Left ventricle myocardium inferior (tissue), 1 donor: ENCODE measurements around the gene CCDC70. TPM values are rescaled to one million over a fixed set of nuclear protein-coding genes. Genes with fewer than 3 reads are reported as not detected.
"Not testable (repeated sequence)": the region's sequence is repeated elsewhere in the genome, so short reads cannot be mapped to it uniquely, and the experiment has no call there.

Experiments
- DNase-seq: peaks from one replicate; pipeline ENCODE4 v3.0.0-alpha.2; 2020
- H3K27ac ChIP-seq: fragments of 200-600 bp; replicated peaks from 2 replicates; pipeline ENCODE4 v1.8.0; 2021
- H3K27me3 ChIP-seq: fragments of 200-600 bp; 2 replicates; pipeline ENCODE4 v1.8.0; 2021; ENCODE audit warnings: low read depth
- H3K36me3 ChIP-seq: fragments of 200-600 bp; 2 replicates; pipeline ENCODE4 v1.8.0; 2021
- H3K4me1 ChIP-seq: fragments of 200-600 bp; 2 replicates; pipeline ENCODE4 v1.8.0; 2021
- H3K4me3 ChIP-seq: fragments of 200-600 bp; 2 replicates; pipeline ENCODE4 v1.8.0; 2021; ENCODE audit warnings: mild to moderate bottlenecking, moderate library complexity
- H3K9me3 ChIP-seq: fragments of 200-600 bp; replicated peaks from 2 replicates; pipeline ENCODE4 v1.8.0; 2021
- intact Hi-C: fragments of 100-400 bp; cut with micrococcal nuclease; formaldehyde crosslinking; loops from one replicate; pipeline ENCODE4 v1.11.0; 2022
- total RNA-seq: library from RNA; stranded (reverse); fragmentation: NEBNext Ultra II Directional; extraction: Animal tissue kit (Norgen Biotek cat#: 25700); gene quantifications from one replicate; pipeline ENCODE4 v1.2.1, GENCODE V29; 2021
- TF ChIP-seq, protein P1 (sequence below): fragments of 200-600 bp; IDR thresholded peaks from 2 replicates; pipeline ENCODE4 v1.8.0; 2021; ENCODE audit warnings: antibody characterized with exemption, mild to moderate bottlenecking, borderline replicate concordance
- donor health status: DM: no; HTN: yes; CAD: no; lungs with severe emphysema.

CCDC70 gene
- total RNA-seq, 1 donor from 2014 or later = not detected

DNA sequence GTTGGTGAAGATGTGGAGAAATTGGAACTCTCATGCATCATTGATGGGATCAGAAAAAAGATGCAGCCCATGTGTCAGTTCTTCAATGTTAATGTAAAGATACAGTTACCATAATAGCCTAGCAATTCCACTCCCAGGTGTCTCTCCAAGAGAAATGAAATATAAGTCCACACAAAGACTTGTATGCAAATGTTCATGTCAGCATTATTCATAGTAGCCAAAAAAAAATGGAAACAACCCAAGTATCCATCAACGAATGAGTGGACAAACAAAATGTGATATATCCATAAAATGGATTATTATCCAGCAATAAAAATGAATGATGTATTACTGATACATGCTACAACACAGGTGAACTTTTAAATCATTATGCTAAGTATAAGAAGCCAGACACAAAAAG is 38.7 kb downstream of the CCDC70 start:
- Histone ChIP-seq H3K27ac (no peak overlapping the region), H3K4me1 (no peaks in the 10 kb centered on the region), H3K36me3 (no peaks in the 10 kb centered on the region), H3K9me3 (no peaks in the 10 kb centered on the region), H3K27me3 (no peaks in the 10 kb centered on the region), H3K4me3 (no peak overlapping the region)
- DNase-seq = no peak
- TF ChIP-seq, protein P1, sequence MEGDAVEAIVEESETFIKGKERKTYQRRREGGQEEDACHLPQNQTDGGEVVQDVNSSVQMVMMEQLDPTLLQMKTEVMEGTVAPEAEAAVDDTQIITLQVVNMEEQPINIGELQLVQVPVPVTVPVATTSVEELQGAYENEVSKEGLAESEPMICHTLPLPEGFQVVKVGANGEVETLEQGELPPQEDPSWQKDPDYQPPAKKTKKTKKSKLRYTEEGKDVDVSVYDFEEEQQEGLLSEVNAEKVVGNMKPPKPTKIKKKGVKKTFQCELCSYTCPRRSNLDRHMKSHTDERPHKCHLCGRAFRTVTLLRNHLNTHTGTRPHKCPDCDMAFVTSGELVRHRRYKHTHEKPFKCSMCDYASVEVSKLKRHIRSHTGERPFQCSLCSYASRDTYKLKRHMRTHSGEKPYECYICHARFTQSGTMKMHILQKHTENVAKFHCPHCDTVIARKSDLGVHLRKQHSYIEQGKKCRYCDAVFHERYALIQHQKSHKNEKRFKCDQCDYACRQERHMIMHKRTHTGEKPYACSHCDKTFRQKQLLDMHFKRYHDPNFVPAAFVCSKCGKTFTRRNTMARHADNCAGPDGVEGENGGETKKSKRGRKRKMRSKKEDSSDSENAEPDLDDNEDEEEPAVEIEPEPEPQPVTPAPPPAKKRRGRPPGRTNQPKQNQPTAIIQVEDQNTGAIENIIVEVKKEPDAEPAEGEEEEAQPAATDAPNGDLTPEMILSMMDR = no peak
- intact Hi-C loops = no loop called here

DNA sequence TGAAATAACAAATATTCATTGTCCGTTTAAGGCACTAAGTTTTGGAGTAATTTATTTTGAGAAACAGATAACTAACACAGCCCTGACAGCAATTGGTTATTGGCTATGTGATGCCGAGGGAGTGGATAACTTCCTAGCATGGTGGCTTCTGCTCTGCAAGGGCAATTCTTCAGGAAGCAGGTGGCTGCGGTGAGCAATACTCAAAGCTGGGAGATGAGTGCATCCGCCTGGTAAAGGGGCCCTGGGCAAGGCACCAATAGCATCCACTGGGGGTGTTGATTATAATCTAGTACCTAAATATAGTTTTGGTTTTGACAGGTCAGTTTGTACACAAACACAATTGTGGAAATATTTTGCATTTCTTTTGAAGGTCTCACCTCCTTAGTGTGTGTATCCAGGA is 41.0 kb downstream of the CCDC70 start:
- no peak overlapping the region for H3K4me3 ChIP-seq
- TF ChIP-seq, protein P1 = no peak
- DNase-seq = no peak
- no peaks in the 10 kb centered on the region for H3K9me3 ChIP-seq
- no peaks in the 10 kb centered on the region for H3K27me3 ChIP-seq
- no peak overlapping the region for H3K27ac ChIP-seq
- H3K36me3 ChIP-seq = no peaks in the 10 kb centered on the region
- H3K4me1 ChIP-seq = peaks cover 15% of the 10 kb centered on the region
- intact Hi-C loops = no loop called here

DNA sequence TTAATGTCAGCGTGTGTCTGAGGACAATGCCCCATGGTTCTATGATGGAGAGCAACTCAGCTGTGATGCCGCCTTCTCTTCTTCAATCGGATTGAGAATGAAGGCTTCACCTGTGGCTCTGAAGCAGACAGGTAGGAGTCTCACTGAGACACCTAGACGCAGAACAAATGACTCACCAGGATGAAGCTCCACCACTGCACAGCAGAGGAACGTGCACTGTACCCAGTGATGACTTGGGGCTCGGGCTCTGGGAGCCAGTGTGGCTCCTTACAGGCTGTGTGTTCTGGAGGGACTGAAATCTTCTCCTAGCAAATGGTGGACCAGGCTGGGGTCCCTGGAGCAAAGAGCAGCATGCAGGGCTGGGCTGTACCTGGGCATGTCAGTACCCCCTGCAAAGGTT is 44.0 kb downstream of the CCDC70 start:
- no peak overlapping the region for H3K27ac ChIP-seq
- TF ChIP-seq, protein P1 = no peak
- no peak overlapping the region for H3K4me3 ChIP-seq
- peaks cover 15% of the 10 kb centered on the region for H3K4me1 ChIP-seq
- DNase-seq = no peak
- intact Hi-C loops = no loop called here
- H3K9me3 ChIP-seq = no peaks in the 10 kb centered on the region
- H3K36me3 ChIP-seq = no peaks in the 10 kb centered on the region
- no peaks in the 10 kb centered on the region for H3K27me3 ChIP-seq

DNA sequence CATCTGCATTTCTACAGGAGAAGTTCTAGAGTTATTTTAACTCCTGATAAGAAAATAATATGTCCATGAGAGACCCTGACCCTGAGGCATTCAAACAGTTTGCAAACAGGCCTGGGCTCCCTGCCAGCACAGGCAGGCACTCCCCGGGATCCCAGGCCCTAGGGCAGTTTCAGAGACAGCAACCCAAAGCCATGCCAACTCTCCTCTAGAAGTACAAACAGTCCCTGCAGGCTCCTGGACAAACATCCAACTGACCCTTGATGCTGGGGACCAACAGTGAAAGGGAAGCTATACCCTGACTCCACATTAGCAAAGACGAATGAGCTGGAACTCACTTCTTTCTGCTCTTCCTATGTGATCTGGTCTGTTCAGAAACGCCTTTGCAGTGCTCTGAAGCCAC is 44.8 kb downstream of the CCDC70 start:
- TF ChIP-seq, protein P1 = no peak
- H3K27ac ChIP-seq = peak overlapping the region; percentile 44
- no peaks in the 10 kb centered on the region for H3K9me3 ChIP-seq
- intact Hi-C loops = no loop called here
- peak; percentile 36 for DNase-seq
- H3K36me3 ChIP-seq = no peaks in the 10 kb centered on the region
- H3K4me3 ChIP-seq = no peak overlapping the region
- H3K4me1 ChIP-seq = peaks cover 15% of the 10 kb centered on the region
- no peaks in the 10 kb centered on the region for H3K27me3 ChIP-seq

DNA sequence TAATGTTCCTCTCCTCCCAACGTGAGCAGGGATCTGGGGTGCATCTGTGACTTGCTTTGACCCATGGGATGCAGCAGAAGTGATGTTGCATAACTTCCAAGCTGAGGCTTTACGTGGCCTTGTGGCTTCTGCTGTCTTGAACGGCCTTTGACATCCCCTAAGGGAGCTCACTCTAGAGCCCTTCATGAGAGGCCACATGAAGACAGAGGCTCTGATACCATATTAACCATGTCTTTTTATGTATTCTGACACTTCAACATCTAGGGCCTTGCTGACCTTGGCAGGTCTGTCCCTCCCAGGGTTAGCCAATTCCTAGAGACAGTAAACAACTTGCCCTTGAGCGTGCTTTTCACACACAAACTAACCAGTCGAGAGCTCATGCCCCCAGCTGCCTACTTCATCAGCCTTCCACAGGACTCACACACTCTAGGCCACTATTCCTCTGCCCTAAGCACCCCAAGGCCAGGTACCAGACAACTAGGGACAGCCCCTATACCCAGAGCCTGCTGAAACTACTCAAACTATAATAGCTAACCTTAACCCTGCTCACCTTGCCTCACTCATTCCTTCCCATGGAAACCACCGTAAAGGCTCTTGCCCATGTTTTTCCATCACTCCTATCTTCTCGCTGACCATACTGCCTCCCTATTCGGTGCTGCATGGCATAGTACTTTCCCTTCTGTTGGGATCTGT is 45.4 kb downstream of the CCDC70 start:
- Histone ChIP-seq H3K4me1 (peaks cover 15% of the 10 kb centered on the region), H3K27me3 (no peaks in the 10 kb centered on the region), H3K36me3 (no peaks in the 10 kb centered on the region), H3K27ac (peak overlapping the region; percentile 44), H3K9me3 (no peaks in the 10 kb centered on the region), H3K4me3 (no peak overlapping the region)
- TF ChIP-seq, protein P1 = no peak
- intact Hi-C loops = no loop called here
- no peak for DNase-seq

DNA sequence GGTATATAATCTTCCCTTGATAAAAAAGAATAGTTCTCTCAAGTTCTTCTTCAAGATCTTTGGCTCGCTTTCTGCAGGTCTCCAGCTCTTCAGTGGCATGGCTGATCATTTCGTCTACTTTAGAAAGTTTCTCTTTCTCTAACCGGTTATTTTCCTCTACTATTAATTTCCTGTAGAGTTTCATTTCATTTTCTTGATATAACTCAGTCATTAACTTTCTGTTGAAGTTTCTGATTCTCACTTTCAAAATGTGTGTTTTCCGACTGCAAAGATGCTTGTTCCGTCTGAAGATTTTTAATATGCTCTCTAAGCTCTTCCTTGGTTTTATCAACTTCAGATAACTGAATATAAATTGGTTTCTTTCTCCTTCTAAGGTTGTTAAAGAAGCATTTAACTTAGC is 47.5 kb downstream of the CCDC70 start:
- DNase-seq, H3K27me3 ChIP-seq, H3K36me3 ChIP-seq, H3K9me3 ChIP-seq, H3K27ac ChIP-seq, H3K4me3 ChIP-seq, intact Hi-C loops: not testable (repeated sequence)
- H3K4me1 ChIP-seq = peaks cover 15% of the 10 kb centered on the region
